GM19351 (cell line): ENCODE data around the gene ARHGEF10L.
"Not testable (repeated sequence)": the region's sequence is repeated elsewhere in the genome, so short reads cannot be mapped to it uniquely, and the experiment has no call there.

ENCODE experiments used
- ATAC-seq: cut with Tn5 transposase; IDR thresholded peaks from one replicate; pipeline ENCODE4 v1.9.1; 2021; ENCODE audit warnings: mild to moderate bottlenecking, moderate library complexity; ENCODE audit not compliant: unreplicated experiment

Gene ARHGEF10L

GRCh38 chr1:17729248-17729647 is 189.8 kb downstream of the ARHGEF10L start:
- no peak for ATAC-seq

GRCh38 chr1:17729909-17730308 is 190.4 kb downstream of the ARHGEF10L start:
- ATAC-seq, result no peak

- no peak for ATAC-seq
Measured at GRCh38 chr1:17731460-17731859, 192.0 kb downstream of the ARHGEF10L start.

- no peak for ATAC-seq
Measured at GRCh38 chr1:17732475-17732874, 193.0 kb downstream of the ARHGEF10L start.

GRCh38 chr1:17733661-17734060 is 194.2 kb downstream of the ARHGEF10L start:
- ATAC-seq, result no peak

GRCh38 chr1:17734609-17735008 is 195.1 kb downstream of the ARHGEF10L start:
- ATAC-seq, result no peak

- ATAC-seq, result no peak
Measured at GRCh38 chr1:17735348-17735747, 195.8 kb downstream of the ARHGEF10L start.

- no peak for ATAC-seq
Measured at GRCh38 chr1:17735793-17736192, 196.3 kb downstream of the ARHGEF10L start.

GRCh38 chr1:17736625-17737024 is 197.1 kb downstream of the ARHGEF10L start:
- no peak for ATAC-seq

GRCh38 chr1:17739050-17739449 is 199.6 kb downstream of the ARHGEF10L start:
- no peak for ATAC-seq

GRCh38 chr1:17741052-17741451 is 201.6 kb downstream of the ARHGEF10L start:
- no peak for ATAC-seq

- no peak for ATAC-seq
Measured at GRCh38 chr1:17742583-17742982, 203.1 kb downstream of the ARHGEF10L start.

- ATAC-seq, result no peak
Measured at GRCh38 chr1:17743008-17743647, 203.6 kb downstream of the ARHGEF10L start.

- ATAC-seq, result no peak
Measured at GRCh38 chr1:17743925-17744324, 204.4 kb downstream of the ARHGEF10L start.

GRCh38 chr1:17744666-17745478 is 205.4 kb downstream of the ARHGEF10L start:
- no peak for ATAC-seq

- ATAC-seq, result no peak
Measured at GRCh38 chr1:17745479-17745955, 206.0 kb downstream of the ARHGEF10L start.

GRCh38 chr1:17746281-17746680 is 206.8 kb downstream of the ARHGEF10L start:
- not testable (repeated sequence) for ATAC-seq

GRCh38 chr1:17746920-17747319 is 207.4 kb downstream of the ARHGEF10L start:
- ATAC-seq, result no peak
